HG02870 (cell line): Measurements from ENCODE around the gene ERC2.
"Not testable (repeated sequence)": the region's sequence is repeated elsewhere in the genome, so short reads cannot be mapped to it uniquely, and the experiment has no call there.

ENCODE experiments used
- ATAC-seq: cut with Tn5 transposase; IDR thresholded peaks from one replicate; pipeline ENCODE4 v1.9.1; 2021; ENCODE audit warnings: mild to moderate bottlenecking, moderate library complexity; ENCODE audit not compliant: unreplicated experiment

The ERC2 gene

DNA sequence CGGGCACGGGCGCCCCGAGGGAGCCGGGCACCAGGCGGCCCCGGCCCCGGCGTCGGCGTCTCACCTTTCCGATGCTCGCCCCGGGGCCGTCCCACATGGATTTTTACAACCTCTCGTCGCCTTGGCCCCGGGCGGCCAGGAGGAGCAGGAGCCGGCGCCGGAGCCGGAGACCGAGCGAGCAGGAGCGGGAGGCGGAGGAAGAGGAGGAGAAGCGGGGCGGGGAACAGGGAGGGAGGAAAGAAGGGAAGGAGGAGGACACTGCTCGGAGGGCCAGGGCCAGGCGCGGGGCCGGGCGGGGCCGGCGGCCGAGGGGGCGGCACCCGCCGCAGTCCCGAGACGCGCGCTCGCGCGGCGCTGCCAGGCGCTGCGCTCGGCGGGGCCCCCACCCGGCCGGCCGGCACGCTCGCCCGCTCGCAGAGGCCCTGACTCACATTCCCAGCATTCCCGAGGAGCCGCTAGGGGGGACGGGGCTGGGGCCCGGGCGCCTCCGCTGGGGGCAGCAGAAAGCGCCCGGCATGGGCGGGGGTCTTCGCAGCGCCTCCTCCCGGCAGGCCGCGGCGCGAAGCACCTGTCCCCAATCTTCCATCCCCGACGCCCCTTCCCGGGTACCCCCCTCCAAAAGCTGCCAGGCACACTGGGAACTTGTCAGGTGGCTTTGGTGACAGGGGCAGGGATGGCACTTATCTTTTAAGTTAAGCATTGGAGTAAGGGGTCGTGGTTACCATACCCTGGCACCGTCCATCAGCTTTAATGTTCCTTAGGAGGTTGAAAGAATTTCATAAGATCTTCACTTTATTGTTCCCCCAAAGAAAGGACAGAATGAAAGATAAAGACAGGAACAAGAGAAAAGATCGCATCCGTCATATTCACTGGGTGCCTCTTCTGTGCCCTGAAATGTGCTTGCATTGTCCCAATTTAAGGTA is at the start of gene ERC2:
Gene ERC2 (minus strand): TSS at position 284 of the 923 bp plus-strand sequence.
- ATAC-seq, result no peak

DNA sequence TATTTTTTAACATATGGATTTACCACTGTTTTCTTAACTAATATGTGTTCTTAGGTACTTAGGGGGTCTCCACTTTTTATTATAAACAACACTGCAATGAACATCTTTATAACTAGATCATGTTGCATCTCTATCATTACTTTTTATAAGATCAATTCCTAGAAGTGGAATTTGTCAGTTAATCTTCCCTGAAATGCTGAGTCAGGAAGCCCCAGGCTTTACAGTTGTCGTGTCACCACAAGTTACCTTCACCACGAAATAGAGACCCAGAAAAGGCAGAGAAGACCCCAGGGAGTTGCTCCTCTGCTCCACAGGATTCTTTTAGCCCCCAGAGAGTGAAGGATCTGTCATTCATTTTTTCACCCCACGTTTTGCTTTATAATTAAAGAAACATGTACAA is 34.5 kb upstream of the ERC2 start:
- no peak for ATAC-seq

DNA sequence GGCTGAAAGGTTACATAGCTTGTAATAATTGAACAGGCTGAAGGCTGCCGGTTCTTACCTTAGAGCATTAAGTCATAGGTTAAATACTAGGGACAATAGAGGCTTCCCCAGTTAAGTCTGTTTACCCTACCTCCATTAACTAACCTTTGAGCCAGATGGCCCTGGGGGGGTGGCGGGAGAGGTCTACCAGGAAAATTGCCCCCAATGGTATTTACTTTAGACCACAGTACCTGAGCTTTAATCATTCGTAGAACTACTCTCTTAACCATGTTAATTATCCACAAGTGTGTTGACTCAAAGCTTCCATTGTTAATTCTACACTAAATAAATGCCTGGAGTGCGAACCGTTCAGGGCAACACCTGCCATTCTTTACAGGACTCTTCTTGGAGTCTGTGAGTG is 28.1 kb upstream of the ERC2 start:
- not testable (repeated sequence) for ATAC-seq

DNA sequence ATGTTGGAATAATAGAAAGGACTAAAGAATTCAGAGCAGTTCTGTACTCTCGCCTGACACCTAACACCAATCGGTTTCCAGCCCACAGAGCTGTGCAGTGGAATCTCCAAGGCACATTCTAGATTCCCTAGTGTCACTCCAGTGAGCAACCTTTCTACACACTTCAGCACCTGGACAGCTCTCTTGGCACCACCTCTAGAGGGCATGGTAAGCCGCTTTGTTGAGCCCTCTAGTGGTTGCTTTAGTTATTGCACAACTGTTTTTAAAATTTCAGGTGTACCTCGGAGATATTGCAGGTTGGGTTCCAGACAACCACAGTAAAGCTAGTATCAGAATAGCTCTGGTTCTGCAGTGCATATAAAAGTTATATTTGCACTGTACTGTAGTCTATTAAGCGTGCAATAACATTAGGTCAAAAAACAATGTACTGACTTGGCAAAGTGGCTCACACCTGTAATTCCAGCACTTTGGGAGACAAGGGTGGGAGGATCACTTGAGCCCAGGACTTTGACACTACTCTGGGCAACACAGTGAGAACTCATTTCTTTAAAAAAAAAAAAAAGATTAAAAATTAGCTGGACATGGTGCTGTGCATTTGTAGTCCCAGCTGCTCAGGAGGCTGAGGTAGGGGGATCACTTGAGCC is 26.5 kb upstream of the ERC2 start:
- ATAC-seq, result peak; percentile 85

DNA sequence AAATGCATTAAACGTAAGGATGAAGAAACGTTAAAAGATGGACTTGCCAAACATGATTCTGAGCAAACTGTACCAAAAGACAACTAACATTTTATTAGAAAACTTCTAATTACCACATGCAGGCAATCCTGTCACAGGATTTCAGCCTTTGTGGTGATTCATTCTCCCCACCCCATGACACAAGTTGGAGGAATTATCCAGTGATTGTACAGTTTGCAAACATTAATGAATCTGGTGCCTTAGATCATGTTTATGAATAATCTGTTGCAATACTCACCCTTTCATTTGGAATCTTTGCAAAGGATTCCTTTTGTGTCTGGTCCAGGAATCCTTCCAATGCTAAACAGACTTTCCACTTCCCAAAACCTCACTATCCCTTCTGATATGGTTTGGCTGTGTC is 23.3 kb upstream of the ERC2 start:
- no peak for ATAC-seq

DNA sequence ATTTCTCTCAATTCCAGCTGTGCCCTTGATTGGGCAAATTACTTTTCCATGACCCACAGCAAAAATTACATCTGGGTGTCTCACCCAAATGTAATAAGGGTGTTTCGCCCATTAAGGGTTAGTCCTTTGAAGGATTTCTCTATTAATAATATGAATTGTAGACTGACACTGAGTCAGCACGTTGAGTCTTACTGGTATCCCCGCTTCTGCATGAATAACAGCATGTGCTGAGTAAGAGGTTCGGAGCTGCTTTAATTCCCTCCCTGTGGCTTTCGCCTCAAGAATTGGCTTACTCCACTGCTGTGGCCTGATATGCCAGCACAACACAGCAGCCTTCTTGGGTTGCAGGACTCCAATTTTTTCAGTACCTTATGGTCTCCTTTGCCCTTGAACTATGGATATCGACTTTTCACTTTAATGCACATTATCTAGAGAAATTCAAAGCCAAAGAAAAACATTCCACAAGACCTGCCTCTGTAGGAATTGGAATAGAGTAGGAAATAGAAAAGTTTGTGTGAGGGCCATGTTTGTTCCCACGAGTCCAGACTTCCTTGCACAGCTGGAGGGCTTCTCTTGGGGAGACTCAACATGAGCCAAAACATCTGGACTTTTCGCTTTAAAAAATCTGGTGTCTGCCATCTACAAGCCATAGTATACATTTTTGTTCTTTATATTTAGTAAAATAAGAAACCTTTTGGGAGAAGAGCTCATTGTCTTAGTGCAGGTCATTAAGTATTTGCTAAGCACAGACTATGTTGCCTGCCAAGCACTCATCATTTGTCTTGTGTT is 20.7 kb upstream of the ERC2 start:
- no peak for ATAC-seq

DNA sequence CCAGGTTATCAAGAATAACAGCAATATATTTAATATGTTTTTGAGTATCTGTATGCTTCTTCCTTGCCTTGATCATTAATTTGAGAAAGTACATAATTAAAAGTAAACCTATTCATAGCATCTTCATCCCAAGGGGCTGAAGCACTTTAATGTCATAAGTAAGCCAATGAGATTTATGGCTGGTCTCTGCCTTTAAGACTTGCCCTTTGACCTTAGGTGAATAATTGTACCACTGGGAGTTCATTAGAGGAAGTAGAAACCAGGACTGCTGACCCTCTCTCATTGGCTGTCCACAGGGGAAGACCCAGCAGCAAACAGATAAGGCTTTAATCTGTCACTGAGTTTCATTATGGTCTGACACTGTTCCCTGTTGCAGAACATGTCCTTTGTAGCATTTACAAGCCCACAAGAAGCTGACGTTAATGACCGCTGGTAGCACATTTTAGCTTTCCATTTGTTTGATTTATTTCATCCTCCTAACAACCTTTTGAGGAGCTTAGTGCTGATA is 16.3 kb upstream of the ERC2 start:
- no peak for ATAC-seq

DNA sequence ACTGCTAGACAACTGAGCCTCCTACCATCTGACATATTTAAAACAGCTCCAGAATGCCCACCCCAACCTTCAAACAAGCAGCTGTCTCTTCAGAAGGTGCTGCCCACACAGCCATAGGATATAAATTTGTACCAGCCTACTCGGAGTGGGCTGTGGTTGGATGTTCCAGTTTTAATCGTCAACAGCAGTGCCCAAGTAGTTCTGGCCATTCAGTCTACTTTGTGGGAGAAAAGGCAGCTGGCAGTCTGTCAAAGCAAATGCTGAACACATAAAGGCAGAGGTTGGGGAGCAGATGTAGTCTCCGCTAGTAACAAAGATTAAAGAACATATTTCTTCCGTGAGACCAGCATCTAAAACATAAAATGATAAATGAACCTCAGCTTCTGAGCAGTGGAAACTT is 15.9 kb upstream of the ERC2 start:
- ATAC-seq, result no peak

DNA sequence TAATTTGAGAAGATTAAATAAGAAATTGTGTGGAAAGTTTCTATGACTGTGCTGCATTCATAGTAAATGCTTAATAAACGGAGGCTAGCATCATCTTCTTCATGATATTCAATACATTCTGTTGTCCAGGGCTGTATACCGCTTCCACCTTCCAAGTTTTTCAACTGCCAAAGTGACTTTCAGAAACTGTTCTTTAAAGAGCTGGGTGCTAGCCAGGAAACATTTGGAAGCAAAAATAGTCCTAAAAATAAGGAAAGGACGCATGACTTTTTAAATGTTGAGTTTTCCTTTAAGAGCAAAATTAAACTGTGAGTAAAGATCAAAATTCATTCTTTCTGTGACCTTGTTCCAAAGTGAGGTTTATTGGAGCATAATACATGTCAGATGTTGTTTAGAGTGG is 9.4 kb upstream of the ERC2 start:
- no peak for ATAC-seq

DNA sequence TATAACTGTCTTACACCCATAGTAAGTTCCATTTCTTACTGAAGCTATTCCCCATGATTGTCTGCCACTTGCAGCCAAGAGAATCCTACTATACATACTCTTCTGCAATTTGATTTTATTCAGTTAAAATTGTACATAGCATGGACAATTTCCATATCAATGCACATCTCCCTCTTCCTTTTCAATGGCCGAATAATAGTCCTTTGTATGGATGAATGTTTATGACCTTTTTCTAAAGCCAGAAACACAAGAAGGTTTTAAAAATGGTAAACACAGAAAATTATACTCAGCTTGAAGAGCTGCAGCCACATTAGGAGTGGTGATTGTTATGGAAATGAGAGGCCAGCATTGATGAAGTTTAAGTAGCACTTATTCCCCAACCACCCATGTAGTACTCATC is 8.5 kb upstream of the ERC2 start:
- ATAC-seq, result no peak

DNA sequence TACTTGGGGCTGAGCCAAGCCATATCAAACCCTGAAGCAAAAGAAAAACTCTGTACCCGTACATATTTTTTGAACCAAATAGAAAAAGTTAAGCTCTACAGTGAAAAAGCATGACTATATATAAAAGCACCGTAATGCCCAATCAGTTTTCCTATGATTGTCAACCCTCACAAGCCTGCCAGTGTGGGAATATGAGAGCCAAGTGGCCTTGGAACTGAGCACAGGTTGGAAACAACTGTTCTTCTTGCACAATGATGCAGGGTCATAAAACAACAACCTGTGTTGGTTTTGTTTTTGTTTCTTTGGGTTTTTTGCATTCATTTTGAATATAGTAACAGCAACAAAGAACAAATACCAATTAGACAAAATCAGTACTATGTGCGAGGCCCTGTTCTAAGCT is 3.5 kb upstream of the ERC2 start:
- no peak for ATAC-seq

DNA sequence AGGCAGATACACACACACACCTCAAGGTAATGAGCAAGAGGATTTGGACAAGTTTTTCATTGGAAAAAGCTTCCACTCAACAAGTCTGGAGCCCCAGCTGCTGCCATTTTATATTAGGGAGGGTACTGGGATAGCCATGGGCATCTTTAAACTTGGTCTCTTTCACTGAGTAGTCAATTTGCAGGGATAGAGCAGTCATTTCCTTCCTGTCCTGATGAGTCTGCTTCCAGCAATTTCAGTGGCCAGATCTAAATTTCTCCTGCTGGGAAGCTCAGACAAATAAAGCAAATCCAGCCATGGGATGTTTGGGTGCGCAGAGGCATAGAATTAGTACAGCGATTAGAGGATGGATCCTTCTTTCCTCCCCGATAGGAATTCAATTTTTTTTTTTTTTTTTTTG is 874 bp upstream of the ERC2 start:
- no peak for ATAC-seq

DNA sequence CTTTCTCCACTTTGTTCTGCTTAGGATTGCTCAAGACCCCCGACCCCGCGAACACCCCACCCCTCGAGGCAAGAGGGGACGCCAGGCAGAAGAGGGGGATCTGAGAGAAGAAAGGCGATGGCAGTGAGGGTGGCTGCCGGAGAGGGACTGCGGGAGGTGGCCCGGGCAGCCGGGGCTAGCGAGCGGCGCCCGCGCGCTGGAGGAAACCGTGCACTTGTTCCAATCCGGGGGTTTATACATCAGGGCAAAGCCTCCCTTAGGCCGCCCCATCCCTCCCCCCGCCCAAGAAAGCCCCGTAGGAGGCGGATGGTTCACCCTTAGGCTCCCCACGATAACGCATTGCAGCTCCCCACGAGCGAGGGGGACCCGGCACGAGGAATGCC is 475 bp downstream of the ERC2 start:
- no peak for ATAC-seq

DNA sequence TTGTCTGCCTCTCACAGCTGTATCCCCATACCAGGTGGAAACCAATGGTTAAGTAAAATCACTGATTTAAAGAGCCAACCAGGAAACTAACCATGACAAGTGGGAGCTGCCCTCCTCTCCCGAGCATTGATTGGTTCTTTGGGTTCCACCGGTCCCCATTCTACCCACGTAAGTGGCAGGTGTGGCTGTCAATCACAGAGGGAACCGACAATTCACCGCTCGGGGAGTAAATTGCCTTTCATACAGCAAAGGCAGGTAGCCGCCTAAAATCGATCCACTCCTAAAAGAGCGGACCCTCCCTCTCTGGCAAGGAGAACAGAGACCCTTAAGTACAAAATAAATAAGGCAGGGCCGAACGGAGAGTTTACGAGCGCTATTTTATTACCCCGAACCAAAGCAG is 1.2 kb downstream of the ERC2 start:
- ATAC-seq, result no peak

DNA sequence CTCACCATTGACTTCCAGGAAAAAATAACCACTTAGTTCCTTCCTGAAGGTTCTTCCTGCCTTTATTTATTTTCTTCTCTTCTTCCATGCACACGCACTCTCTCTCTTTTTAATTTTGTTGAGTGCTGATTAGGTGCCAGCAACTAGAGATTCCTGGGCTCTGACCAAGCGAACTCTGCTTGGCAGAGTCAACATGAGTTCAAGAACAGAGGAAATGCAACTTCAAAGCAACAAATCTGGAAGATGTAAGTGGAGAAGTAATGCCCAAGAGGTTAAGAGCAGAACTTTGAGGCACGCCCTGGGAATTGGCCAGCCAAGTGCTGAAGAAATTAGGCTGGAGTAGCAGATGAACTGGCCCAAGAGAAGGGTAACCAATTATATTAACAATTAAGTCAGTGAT is 8.5 kb downstream of the ERC2 start:
- no peak for ATAC-seq

DNA sequence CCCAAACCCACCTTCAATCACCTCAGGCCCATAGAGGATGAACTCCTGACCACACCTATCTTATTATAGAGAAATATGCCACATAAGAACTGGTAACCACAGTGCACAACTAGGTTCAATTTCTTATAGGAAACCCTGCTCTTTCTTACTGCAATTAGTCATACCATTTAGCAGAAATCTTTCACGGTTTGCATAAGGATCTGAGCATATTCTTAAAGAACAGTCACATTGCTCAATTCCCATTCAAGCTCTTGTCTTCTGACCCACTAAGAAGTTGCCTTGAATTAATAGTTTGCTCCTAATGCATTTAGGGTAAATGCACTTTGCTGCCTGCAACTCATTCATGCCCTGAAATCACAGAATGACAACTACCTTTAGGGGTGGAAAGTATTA is 9.2 kb downstream of the ERC2 start:
- no peak for ATAC-seq

DNA sequence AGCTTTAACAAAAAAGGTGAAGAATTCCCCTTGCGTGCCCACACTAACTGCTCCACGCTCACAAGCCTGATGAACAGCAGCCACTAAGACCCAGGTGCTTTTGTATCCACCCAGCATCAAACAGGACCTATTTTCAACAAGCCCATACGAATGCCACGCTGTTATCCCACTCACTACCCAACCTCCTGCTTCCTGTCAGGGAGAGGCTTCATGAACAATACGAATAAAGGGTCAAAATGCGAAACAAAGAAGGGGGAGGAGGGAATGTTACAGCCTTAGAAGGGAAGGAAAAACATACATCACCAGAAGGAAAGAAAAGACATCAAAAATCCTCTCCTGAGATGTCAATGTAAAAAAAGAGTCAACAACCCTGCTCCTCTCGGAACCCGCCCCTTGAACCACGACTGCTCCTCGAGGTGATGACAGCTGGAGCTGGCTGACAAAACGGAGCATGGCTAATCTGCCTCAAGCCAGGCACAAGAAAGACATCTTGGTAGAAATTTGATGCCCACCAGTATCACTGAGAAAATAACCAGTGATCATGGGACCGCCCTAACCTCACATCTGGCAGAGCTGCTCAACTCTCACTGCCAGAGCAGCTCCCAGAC is 9.7 kb downstream of the ERC2 start:
- ATAC-seq, result no peak

DNA sequence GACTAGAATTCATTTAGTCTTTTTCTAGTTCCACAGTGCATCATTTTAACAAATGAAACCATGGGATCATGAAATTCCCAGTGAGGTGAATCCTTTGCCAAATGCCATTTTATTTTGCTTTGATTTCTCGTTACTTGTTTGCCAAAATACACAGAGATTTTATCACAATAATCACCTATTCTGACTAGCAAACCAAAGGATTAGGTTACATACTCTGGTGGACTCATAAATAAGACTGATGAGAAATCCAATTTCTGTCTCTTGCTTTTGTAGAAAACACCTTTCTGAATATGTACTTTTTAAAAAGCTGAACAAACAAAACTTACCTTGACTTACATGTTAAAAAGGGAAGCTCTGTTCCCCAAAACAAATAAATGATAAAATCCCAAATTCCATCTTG is 12.2 kb downstream of the ERC2 start:
- ATAC-seq, result no peak

DNA sequence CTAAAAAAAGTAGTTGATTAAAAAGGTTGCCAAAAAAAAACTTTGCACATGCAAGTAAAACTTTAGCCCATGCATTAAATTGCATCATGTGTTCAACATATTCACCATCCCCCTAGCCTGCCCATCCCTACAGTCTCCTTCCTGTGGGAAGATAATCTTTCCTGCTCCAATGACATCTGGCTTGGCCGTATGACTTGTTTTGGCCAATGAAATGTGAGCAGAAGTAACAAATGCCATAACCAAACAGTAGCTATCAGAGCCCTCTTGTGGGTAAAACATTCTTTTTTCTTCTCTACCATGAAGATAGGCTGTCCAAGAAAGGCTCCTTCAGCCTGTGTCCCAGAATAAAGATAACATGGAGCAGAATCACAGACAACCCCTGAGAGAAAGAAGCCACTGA is 15.3 kb downstream of the ERC2 start:
- ATAC-seq, result no peak

DNA sequence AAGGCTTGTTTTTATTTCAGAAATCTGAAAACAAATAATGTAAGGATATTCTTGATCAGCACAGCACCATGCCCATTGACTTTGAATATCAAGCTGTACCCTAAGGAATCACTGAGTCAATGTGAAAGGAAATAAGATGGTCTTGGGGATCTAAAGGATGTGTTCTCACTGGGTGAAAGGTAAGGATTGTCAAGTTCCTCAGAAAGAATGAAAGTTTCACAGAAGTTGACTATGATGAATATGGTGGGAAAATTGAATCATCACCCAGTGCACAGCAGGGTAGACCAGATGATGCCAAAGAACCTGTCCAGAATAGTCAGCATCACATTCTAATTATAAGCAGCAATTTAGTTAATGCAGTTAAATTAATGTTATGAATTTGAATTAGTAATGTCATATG is 16.2 kb downstream of the ERC2 start:
- ATAC-seq, result no peak

DNA sequence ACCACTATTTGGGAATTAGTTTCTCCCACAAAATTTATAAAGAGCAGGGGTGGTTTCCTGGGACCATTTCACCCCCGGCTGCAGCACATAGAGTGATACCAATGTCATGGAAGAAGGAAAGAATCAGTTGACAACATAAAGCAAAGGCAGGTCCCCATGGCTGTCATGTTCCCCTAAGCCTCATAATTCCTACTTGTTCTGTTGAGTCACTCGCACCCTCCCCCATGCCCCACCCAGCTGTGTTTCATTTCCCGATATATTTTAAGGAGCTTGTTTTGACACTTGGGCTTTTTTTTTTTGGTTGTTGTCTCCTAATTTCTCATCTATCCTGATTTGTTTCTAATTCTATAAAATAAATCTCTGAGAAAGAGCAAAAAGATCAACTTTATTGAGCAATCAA is 24.9 kb downstream of the ERC2 start:
- no peak for ATAC-seq
